ENCODE measurements around the gene C11orf87.

DNA sequence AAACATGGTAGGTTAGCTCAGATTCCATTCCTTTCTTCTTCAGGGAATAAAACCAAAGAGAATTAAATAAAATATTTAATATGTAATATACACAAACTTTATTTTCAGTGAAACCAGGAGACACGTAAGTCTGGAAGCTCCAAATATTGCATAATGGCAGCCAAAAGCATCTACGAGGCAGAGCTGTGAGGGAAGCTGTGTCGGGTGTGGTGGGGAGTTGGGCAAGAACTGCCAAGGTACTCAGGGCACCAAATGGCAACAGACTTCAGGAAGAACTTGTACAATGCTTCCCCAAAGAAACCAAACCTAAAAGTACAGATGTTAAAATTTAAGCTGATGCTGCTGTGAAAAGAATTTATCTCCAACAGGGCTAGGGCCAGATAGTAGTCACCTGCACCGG is 47.5 kb upstream of the C11orf87 start:
- TF ChIP-seq, protein P1, sequence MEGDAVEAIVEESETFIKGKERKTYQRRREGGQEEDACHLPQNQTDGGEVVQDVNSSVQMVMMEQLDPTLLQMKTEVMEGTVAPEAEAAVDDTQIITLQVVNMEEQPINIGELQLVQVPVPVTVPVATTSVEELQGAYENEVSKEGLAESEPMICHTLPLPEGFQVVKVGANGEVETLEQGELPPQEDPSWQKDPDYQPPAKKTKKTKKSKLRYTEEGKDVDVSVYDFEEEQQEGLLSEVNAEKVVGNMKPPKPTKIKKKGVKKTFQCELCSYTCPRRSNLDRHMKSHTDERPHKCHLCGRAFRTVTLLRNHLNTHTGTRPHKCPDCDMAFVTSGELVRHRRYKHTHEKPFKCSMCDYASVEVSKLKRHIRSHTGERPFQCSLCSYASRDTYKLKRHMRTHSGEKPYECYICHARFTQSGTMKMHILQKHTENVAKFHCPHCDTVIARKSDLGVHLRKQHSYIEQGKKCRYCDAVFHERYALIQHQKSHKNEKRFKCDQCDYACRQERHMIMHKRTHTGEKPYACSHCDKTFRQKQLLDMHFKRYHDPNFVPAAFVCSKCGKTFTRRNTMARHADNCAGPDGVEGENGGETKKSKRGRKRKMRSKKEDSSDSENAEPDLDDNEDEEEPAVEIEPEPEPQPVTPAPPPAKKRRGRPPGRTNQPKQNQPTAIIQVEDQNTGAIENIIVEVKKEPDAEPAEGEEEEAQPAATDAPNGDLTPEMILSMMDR (conservative IDR thresholded peaks at IDR 0.05): no peak
- no peak for TF ChIP-seq EZH2 (IDR thresholded peaks at IDR 0.05; ENCODE audit: low read depth)

Measured in PC-9 (cell line).